Cardiac fibroblast (primary cell): ENCODE results near the gene ZNF280D.

Experiments
- DNase-seq, 2 donors: peaks; one replicate each; pipeline versions ENCODE4 v3.0.0 to v3.0.0-alpha.2; 2010; ENCODE audit warnings: low read depth in 2 of 2
- H3K4me3 ChIP-seq, 2 donors: replicated peaks in 1 of 2; 1 replicate in 1 of 2; 2 replicates in 1 of 2; pipeline ENCODE4 v1.5.1; 2011; ENCODE audit warnings: low read depth in 2 of 2, low read length in 2 of 2, mild to moderate bottlenecking in 2 of 2, moderate library complexity in 1 of 2
- CTCF ChIP-seq: IDR thresholded peaks from one replicate; pipeline ENCODE4 v1.5.1; 2011; ENCODE audit warnings: low read depth, mild to moderate bottlenecking, low read length, inconsistent platforms

The ZNF280D gene

DNA sequence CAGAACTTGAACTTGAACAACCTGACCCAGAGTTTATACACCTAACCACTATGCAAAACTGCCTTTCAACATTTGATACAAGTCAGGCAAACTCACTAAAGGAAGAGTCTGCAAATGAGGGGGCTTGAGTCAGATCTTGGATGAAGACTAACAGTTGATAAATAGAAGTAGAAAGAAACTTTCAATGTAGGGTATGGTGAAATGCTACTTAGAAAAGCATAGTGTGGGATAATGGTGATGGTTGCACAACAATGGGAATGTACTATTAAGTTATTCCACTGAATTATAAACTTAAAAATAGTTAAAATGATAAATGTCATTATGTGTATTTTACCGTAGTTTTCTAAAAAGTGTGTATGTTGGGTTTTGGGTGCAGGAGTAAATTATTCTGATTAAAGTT, 19.7 kb upstream of the ZNF280D start:
- no peak for DNase-seq
- H3K4me3 ChIP-seq: no peak overlapping the region
- no peak for TF ChIP-seq CTCF

- DNase-seq: peak; percentile 60 to 65
- TF ChIP-seq CTCF: no peak
- H3K4me3 ChIP-seq: no peak overlapping the region
These were observed 16.7 kb upstream of the ZNF280D start for GRCh38 chr15:56749982-56750381.

DNA sequence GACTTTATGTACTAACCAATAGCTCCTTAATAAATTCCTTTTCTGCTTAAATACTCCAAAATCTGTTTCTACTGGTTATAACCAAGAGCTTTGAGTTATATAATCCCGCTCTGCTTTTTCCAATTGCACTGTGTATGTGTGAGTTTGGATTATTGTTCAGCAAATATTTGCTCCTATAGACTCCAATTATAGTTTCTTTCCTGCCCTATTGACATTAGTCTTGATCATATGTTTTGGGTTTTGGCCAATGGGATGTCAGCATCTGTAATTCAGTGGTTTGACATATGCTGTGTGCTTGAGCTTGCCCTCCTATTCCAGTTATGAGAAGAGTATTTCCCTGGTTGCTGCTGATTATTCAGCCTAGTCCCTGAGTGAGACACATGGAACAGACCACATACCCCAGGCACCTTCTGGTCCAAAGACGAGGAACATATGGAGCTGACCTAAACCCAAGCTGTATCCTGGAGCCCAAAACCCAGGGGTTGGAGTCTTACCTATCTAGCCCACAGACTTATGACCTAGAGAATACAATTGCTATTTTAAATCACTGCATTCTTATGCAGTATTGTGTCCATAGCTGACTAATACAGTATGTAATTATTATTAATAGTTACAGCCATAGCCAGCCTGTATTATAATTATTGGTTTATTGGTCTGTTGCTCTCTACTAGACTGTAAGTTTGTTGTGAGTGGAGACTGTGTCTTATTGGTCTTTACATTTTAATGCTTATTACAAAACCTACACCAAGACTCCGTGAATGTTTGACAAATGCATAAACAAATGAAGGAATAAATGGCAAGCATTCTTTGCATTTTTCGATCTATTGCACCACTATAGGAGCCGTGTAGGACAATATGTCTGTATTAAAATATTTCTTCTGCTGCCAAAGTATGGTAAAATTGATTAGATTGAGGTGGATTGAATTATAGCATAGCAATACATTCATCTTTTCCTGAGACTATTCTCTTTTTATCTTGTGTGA, 11.7 kb upstream of the ZNF280D start:
- no peak overlapping the region for H3K4me3 ChIP-seq
- TF ChIP-seq CTCF: no peak
- peak in 1 of 2 donors; percentile 23 for DNase-seq

DNA sequence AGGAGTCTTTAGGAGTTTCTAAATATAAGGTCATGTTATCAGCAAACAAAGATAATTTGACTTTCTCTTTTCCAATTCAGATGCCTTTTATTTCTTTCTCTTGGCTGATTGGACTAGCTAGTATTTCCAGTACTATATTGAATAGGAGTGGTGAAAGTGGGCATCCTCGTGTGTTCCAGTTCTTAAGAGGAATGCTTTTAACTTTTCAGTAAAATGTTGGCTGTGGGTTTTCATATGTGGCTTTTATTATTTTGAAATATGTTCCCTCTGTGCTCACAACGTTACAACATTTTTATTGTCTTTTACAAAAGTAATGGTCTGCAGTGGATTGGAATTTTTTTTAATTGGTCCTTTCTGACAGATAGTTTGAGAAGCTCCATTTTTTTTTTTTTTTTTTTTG, 8.2 kb upstream of the ZNF280D start:
- TF ChIP-seq CTCF: no peak
- DNase-seq: no peak

DNA sequence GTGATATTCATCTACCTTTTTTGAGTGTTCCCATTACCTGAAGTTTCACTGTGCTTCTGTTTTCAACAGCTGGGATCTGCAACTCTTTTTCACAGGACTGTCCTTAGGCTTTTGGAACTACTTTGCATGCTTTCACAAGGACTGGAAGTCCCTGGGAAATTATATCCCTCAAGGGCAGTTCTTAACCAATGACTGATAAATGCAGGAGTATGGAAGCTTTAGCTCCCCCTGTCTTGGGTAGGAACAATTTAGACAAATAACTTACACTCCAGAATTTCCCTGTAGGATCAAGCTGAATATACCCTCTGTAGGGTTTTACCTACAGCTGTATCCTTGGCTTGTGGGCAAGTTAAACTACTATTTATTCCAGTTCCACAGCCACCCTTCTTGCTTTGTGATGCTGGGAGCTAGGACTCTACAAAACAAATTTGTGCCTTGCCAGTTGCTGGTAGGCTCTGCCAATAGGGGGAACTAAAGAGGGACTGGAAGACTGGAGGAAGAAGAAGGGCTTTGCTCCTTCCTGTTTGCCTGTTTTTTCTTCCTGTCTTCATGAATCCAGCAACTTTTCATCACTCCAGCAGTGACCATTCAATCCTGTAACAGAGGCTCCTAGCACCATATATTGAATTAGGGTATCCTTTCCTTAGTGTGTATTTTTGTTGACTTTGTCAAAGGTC, 6.8 kb upstream of the ZNF280D start:
- TF ChIP-seq CTCF: peak; percentile 37
- H3K4me3 ChIP-seq: no peak overlapping the region
- DNase-seq: peak in 1 of 2 donors; percentile 18

More for the DNA sequence above, 8.2 kb upstream of the ZNF280D start:
- no peak overlapping the region for H3K4me3 ChIP-seq

DNA sequence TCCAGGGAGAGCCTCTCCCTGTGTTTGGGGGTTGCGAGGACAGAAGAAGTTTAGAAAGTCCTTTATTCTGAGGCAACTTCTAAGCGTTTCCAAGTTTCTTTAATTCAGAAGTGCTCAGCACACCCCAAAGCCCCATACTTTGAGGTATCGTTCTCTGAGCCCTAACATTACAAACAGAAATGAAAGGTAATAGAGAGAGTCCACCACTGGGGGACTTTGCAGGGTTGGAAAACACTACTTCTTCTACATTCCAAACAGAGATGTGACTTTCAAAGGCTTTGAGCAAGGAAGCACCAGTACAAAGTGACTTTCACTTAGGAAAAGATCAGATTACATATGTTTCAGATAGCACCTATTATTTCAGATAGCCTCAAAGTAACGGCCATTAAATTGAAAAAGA, 6.2 kb upstream of the ZNF280D start:
- no peak for TF ChIP-seq CTCF
- DNase-seq: no peak
- H3K4me3 ChIP-seq: no peak overlapping the region
